Coronary artery (tissue), 2 donors: ENCODE measurements around the gene TMEM178A.

Experiments used
- DNase-seq: peaks from one replicate; pipeline ENCODE4 v3.0.0-alpha.2; 2017; ENCODE audit warnings: low spot score
- H3K27ac ChIP-seq, 2 donors: fragments of 200-600 bp; sonication (generic); one replicate each; pipeline ENCODE4 v1.5.1; 2016 to 2019
- H3K4me3 ChIP-seq: fragments of 200-600 bp; sonication (generic); 2 replicates; pipeline ENCODE4 v1.5.1; 2016; ENCODE audit warnings: mild to moderate bottlenecking, moderate library complexity
- TF ChIP-seq, protein P1 (sequence below): fragments of 200-600 bp; sonication (generic); IDR thresholded peaks from one replicate; pipeline ENCODE4 v1.5.1; 2019; ENCODE audit warnings: antibody characterized with exemption

TMEM178A gene

DNA sequence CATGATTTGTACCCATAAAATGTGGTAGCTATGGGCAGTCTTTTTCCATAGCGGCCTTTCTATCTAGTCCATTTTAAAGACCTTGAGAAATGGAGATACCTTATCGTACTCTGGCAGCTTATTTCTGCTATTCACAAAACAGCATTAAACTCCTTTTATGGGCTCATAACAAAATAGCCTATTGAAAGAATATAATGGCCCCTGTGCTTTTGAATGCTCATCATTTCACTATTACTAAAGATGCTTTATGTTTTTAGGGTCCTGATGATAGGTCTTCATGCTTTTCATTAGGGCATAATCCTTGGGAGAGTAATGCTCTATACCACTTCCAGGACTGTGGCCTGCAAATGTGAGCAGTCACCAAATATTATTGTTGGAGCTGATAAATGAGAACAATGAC lies 7.3 kb upstream of the TMEM178A start:
- H3K27ac ChIP-seq: no peak overlapping the region
- DNase-seq: no peak
- TF ChIP-seq, protein P1, sequence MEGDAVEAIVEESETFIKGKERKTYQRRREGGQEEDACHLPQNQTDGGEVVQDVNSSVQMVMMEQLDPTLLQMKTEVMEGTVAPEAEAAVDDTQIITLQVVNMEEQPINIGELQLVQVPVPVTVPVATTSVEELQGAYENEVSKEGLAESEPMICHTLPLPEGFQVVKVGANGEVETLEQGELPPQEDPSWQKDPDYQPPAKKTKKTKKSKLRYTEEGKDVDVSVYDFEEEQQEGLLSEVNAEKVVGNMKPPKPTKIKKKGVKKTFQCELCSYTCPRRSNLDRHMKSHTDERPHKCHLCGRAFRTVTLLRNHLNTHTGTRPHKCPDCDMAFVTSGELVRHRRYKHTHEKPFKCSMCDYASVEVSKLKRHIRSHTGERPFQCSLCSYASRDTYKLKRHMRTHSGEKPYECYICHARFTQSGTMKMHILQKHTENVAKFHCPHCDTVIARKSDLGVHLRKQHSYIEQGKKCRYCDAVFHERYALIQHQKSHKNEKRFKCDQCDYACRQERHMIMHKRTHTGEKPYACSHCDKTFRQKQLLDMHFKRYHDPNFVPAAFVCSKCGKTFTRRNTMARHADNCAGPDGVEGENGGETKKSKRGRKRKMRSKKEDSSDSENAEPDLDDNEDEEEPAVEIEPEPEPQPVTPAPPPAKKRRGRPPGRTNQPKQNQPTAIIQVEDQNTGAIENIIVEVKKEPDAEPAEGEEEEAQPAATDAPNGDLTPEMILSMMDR: no peak
- no peak overlapping the region for H3K4me3 ChIP-seq

DNA sequence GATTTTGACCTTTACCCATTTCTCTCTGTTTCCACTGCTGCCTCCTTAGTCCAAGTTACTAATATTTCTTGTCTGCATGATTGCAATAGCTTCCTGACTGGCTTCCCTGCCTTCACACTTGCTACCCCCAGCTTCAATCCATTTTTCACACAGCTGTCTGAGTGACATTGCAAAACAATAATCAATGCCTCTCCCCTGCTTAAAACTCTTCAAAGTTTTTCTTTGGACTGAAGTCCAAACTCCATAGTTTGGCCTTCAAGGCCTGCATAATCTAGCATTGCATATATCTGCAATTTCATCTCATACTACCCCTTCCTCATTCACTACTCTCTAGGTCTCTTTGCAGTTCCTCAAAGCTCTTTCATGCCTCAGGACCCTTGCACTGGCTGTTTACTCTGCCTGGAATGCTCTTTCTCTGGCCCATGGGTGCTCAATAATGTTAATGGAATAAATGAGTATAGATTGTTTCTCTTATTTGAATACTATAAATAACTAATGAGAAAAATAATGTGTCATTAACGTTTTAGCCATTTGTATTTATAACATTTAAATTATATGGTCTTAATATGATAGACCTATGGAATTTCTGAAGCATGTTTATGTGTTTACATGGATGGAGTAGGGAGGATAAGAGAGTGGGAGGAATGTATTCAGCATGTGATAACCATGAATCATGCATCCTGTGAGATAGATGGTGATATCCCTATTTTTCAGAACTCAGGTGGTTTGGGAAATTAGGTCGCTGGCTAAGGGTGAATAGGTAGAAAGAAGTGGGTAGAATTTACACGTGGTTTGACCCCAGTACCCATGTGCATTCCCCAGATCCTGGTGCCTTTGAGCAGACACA lies 5.7 kb upstream of the TMEM178A start:
- H3K27ac ChIP-seq: no peak overlapping the region

DNA sequence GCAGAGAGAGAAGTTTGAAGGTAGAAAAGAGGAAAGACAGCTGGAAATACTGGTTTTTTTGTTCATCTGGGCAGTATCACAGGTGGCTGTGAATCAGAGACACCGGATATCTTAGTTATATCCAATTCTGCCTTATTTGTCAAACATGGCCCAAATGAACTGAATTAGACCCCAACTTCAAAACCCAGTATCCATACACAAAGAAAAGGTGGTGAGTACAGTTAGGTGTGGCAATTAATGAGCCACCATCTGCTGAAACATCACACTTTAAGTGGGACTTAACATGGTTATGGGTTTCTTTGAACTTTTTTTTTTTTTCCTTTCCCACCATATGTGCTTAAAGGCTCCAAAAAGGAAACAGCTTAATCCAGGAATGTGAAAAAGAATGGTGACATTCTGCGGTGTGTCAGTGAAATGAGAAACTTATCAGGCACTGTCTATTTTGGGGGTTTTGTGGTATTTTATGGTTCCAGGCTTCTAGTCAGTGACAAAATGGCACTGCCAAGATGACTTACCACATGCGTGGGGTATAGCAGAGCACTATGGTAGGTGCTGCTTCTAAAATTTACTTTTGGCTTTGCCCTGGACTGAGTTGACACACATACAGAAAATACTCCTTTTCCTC lies 5.0 kb upstream of the TMEM178A start:
- no peak overlapping the region for H3K4me3 ChIP-seq
- TF ChIP-seq, protein P1: no peak
- H3K27ac ChIP-seq: no peak overlapping the region
- DNase-seq: no peak

More for the DNA sequence above, 5.7 kb upstream of the TMEM178A start:
- TF ChIP-seq, protein P1: no peak
- H3K4me3 ChIP-seq: no peak overlapping the region
- DNase-seq: no peak

DNA sequence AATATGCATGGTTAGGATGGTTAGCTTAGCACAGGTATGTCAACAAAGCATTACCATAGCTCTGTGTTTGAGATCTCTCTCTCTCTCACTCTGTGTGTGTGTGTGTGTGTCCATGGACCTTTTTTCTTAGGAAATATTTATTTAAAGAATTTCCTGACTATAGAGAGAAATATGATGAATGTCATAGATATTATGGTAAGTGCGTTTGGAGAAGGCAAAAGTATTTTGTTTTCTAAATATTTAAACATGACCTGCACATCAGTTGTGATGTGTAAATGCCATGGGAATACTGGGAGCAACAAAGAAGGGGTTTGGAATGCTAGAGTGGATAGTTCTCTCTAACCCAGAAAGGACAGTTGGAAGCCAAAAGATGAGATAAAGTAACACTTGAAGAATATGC lies 3.9 kb upstream of the TMEM178A start:
- TF ChIP-seq, protein P1: no peak
- no peak for DNase-seq
- Histone ChIP-seq H3K27ac (no peak overlapping the region), H3K4me3 (no peak overlapping the region)

GRCh38 chr2:39663187-39663930 lies 2.4 kb upstream of the TMEM178A start:
- TF ChIP-seq, protein P1: no peak
- Histone ChIP-seq H3K4me3 (no peak overlapping the region), H3K27ac (no peak overlapping the region)
- DNase-seq: no peak

DNA sequence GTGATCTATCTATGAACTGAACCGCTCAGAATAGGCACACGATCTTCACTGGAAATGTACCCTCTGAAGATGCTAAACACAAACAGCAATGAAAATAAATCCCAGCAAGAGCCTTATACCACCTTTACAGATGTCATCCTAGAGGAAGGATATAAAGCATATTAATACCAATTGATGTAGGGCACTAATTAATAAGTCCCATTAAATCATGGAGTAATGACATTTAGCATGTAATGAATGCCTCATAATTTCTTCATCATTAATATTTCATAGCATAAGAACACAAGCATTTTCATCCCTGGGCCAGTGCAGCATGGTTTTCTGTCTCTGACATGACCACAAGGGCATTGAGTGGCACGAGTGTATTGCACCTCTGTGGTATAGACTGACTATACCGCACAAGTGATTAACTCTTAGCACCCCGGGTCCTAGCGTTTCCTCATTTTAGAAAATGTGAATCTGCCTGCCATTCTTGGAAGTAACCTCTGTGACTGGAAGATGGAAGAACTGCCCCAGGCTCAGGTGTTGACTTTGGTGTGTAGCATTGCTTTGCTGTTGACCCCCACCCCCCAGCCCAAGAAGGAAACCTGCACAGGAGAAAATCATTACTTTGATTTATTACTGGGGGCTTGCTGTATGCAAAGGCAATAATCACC lies 1.4 kb upstream of the TMEM178A start:
- H3K4me3 ChIP-seq: no peak overlapping the region
- no peak for DNase-seq
- no peak overlapping the region for H3K27ac ChIP-seq
- TF ChIP-seq, protein P1: no peak
